A549 (cell line): ENCODE measurements around the gene TCF7L1.

Experiments
- CBX2 ChIP-seq: fragments of 200-600 bp; sonication (generic); IDR thresholded peaks from 2 replicates; pipeline ENCODE4 v1.6.1; 2016; ENCODE audit warnings: low read depth, mild to moderate bottlenecking, borderline replicate concordance
- CHD2 ChIP-seq: fragments of 150-350 bp; IDR thresholded peaks from 2 replicates; pipeline ENCODE4 v1.6.1; 2014; ENCODE audit warnings: low read length; ENCODE audit not compliant: partially characterized antibody
- KDM1A ChIP-seq: fragments of 200-600 bp; sonication (generic); IDR thresholded peaks from 2 replicates; pipeline ENCODE4 v1.6.1; 2016; ENCODE audit warnings: low read depth, mild to moderate bottlenecking
- POLR2A ChIP-seq: IDR thresholded peaks from 2 replicates; pipeline ENCODE4 v1.6.1; 2012; ENCODE audit warnings: mild to moderate bottlenecking, low read length
- RAD21 ChIP-seq, 2 experiments: fragments of >200 bp in 1 of 2; sonication (Bioruptor Twin) in 1 of 2; formaldehyde crosslinking in 1 of 2; IDR thresholded peaks in 1 of 2; conservative IDR thresholded peaks in 1 of 2; 2 replicates in 1 of 2; 3 replicates in 1 of 2; pipeline ENCODE4 v1.6.1; 2012 to 2018; ENCODE audit warnings: inconsistent platforms in 1 of 2
- RNF2 ChIP-seq: fragments of 200-600 bp; sonication (generic); IDR thresholded peaks from 2 replicates; pipeline ENCODE4 v1.6.1; 2016; ENCODE audit warnings: low read depth, mild to moderate bottlenecking, antibody characterized with exemption, moderate library complexity, borderline replicate concordance
- TP53 ChIP-seq: fragments of 250-450 bp; sonication (Bioruptor Pico); IDR thresholded peaks from 2 replicates; pipeline ENCODE4 v1.5.0; 2021; ENCODE audit warnings: mild to moderate bottlenecking, moderate library complexity
- ZFP36 ChIP-seq: fragments of 450-650 bp; IDR thresholded peaks from 2 replicates; pipeline ENCODE4 v1.6.1; 2014; ENCODE audit warnings: borderline replicate concordance; ENCODE audit not compliant: partially characterized antibody
- TF ChIP-seq, protein P1 (sequence below): fragments of >200 bp; sonication (Bioruptor Twin); formaldehyde crosslinking; IDR thresholded peaks from 3 replicates; pipeline ENCODE4 v1.5.1; 2016
- TF ChIP-seq, protein P2 (sequence below): fragments of 250-450 bp; sonication (Bioruptor Pico); IDR thresholded peaks from 2 replicates; pipeline ENCODE4 v1.5.0; 2021; ENCODE audit warnings: mild to moderate bottlenecking, moderate library complexity, borderline replicate concordance
- TF ChIP-seq, protein P3 (sequence below): IDR thresholded peaks from 2 replicates; pipeline ENCODE4 v1.6.1; 2012

GRCh38 chr2:85181134-85181631, 48.0 kb downstream of the TCF7L1 start:
- no peak for TF ChIP-seq ZFP36
- TF ChIP-seq, protein P1, sequence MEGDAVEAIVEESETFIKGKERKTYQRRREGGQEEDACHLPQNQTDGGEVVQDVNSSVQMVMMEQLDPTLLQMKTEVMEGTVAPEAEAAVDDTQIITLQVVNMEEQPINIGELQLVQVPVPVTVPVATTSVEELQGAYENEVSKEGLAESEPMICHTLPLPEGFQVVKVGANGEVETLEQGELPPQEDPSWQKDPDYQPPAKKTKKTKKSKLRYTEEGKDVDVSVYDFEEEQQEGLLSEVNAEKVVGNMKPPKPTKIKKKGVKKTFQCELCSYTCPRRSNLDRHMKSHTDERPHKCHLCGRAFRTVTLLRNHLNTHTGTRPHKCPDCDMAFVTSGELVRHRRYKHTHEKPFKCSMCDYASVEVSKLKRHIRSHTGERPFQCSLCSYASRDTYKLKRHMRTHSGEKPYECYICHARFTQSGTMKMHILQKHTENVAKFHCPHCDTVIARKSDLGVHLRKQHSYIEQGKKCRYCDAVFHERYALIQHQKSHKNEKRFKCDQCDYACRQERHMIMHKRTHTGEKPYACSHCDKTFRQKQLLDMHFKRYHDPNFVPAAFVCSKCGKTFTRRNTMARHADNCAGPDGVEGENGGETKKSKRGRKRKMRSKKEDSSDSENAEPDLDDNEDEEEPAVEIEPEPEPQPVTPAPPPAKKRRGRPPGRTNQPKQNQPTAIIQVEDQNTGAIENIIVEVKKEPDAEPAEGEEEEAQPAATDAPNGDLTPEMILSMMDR = no peak
- no peak for TF ChIP-seq CHD2
- no peak for TF ChIP-seq RAD21 (conservative IDR thresholded peaks at IDR 0.05 in 1 of 2, IDR thresholded peaks at IDR 0.05 in 1 of 2)
- no peak for TF ChIP-seq POLR2A
- no peak for TF ChIP-seq RNF2
- no peak for TF ChIP-seq KDM1A
- TF ChIP-seq TP53 (CRISPR knock-in tag) = no peak
- TF ChIP-seq, protein P2, sequence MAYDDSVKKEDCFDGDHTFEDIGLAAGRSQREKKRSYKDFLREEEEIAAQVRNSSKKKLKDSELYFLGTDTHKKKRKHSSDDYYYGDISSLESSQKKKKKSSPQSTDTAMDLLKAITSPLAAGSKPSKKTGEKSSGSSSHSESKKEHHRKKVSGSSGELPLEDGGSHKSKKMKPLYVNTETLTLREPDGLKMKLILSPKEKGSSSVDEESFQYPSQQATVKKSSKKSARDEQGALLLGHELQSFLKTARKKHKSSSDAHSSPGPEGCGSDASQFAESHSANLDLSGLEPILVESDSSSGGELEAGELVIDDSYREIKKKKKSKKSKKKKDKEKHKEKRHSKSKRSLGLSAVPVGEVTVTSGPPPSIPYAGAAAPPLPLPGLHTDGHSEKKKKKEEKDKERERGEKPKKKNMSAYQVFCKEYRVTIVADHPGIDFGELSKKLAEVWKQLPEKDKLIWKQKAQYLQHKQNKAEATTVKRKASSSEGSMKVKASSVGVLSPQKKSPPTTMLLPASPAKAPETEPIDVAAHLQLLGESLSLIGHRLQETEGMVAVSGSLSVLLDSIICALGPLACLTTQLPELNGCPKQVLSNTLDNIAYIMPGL (CRISPR knock-in tag) = no peak
- TF ChIP-seq, protein P3, sequence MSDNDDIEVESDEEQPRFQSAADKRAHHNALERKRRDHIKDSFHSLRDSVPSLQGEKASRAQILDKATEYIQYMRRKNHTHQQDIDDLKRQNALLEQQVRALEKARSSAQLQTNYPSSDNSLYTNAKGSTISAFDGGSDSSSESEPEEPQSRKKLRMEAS = no peak
- TF ChIP-seq CBX2 = no peak
